CD4-positive, alpha-beta T cell treated with Interleukin-4 for 1 hour (primary cell): ENCODE measurements around the gene POFUT2.
"Not testable (repeated sequence)": the region's sequence is repeated elsewhere in the genome, so short reads cannot be mapped to it uniquely, and the experiment has no call there.

Source experiments
- DNase-seq, 2 donors: peaks; one replicate each; pipeline ENCODE4 v3.0.0-alpha.2; 2020 to 2022

POFUT2 gene

DNA sequence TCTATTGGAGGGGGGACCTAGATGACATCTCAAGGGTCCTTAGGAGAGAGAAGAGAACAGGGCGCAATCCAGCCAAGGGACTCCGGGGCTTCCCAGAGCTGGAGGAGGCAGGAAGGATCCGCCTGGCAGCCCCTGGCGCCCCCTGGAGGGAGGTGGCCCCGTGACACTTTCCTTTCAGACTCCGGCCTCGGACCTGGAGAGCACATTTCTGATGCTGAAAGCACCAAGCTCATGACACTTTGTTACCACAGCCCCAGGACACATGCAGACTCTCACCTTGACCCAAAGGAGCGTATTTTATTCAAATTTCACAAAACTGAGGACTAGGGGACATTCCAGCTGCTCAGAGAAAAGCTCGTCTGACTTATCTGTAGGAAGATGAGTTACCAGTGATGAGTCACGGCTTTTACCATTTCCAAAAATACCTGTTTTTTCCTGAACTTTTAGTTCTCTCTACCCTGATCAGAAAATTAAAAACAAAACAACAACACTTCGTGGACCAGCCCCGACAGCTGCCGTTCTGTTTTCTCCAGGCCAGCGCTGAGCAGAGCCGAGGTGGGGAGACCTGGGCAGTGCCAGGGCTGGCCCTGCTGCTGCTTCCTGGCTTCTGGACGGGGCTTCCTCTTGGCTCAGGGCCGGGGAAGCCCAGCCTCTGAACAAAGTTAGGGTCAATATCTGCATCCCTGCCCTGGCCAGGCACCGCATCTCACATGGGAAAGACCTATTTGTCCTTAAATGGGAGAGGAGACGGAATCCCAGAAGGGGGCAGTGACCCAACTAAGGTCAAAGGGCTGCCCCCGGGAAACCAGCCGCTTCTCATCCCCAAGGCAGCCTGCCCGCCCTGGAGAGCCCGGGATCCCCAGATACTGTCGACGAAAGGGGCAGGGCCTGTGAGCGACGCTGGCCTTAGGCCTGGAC is 21.6 kb upstream of the POFUT2 start:
- peak; percentile 30 to 48 for DNase-seq

DNA sequence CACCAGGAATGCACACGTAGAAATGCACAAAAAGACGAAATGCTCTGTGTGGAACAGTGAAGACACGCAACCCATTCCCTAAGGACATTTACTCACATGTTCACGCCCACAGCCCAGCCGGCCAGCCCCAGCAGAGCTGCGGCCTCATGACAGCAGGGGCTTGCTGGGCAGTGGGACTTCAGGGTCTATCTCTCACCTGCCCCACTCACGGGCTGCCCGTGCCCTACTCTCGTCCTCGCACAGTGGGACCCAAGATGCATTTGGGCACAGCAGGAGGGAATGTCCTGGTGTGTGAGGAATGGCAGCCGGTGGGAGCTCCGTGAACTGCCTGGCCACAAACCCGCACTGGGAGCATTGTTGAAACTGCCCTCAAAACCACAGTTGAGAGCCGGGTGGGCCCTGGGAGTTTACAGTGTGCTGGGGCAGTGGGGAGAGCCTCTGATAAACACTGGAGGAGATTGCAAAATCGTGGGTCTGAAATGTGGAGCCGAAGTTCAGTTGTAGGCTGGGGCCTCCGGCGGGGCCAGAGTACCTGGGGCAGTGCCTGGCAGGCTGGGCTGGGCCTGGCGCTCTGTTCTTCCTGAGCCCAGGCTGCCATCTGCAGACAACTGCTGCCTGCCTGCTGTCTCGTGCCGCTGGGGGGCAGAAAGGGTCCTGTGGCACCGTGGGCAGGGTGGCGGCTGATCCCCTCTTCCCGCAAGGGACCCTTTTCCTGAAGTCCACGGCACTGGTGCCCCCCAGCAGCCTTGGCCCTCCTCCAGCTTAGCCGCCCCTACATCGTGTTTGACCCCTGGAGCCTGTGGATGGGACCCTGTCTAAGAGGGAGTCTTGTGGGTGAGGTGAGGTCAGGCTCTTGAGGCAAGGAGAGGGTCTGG is 20.7 kb upstream of the POFUT2 start:
- no peak for DNase-seq

DNA sequence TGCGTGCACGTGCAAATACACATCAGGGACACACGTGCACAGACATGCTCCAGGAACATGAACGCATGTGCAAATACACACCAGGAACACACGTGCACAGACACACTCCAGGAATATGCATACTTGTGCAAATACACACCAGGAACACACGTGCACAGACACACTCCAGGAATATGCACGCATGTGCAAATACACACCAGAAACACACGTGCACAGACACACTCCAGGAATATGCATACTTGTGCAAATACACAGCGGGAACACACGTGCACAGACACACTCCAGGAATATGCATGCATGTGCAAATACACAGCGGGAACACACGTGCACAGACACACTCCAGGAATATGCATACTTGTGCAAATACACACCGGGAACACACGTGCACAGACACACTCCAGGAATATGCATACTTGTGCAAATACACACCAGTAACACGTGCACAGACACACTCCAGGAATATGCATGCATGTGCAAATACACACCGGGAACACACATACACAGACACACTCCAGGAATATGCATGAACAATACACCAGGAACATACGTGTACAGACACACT is 20.0 kb upstream of the POFUT2 start:
- not testable (repeated sequence) for DNase-seq

DNA sequence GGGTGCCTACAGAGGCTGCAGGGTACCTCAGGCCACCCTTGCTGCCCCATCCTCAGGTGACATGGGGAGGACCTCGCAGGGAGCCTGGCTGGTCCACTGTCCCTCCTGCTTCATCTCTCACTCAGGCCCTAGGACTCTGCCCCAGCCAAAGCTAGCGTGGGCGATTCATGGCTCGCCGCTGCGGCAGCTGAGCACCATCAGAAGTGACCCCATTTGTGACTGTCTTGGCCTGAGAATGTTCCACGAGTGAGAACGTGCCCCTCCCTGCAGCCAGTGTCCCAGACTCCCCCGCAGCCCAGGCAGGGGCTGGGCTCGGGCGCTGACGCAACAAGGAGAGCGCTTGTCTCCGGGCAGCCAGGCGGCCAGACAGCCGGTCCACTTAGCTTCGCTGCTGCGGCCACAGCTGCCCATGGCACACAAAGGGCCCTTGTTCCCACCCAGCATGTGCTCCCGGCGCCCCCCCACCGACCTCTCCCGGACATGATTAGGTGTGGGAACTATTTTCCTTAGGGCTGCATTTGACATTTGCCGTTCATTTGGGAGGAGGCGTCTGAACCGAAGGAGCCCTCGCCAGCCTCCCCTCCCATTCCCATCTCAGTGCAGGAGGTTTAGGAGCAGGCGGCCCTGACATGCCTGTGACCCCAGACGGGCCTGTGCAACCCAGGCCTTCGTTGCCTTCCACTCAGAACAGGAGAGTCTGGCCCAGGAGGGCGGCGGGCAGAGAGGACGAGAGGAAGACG is 19.3 kb upstream of the POFUT2 start:
- DNase-seq: no peak

DNA sequence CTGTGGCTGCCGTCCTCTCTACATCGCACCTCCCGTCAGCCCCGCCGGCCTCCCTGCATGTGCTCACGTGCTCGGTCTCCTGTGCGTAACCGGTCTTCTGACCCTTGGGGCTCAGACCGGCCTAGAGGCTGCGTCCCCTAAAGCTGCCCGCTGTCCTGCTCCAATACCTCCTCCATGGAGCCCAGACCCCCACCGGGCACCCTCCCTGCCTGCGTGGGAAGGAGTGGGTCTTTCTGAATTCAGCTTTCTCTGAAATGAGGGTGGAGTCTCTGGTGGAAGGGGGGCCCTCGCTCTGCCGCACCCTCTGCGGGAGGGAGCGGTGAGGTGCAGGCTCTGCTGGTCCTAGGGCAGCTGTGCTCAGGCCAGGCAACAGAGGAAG is 18.7 kb upstream of the POFUT2 start:
- no peak for DNase-seq

GRCh38 chr21:45305836-45306235 is 18.1 kb upstream of the POFUT2 start:
- DNase-seq: no peak

GRCh38 chr21:45304945-45305344 is 17.2 kb upstream of the POFUT2 start:
- peak in 1 of 2 donors; percentile 22 for DNase-seq

GRCh38 chr21:45304476-45304830 is 16.8 kb upstream of the POFUT2 start:
- DNase-seq: no peak

GRCh38 chr21:45303751-45304475 is 16.2 kb upstream of the POFUT2 start:
- no peak for DNase-seq

DNA sequence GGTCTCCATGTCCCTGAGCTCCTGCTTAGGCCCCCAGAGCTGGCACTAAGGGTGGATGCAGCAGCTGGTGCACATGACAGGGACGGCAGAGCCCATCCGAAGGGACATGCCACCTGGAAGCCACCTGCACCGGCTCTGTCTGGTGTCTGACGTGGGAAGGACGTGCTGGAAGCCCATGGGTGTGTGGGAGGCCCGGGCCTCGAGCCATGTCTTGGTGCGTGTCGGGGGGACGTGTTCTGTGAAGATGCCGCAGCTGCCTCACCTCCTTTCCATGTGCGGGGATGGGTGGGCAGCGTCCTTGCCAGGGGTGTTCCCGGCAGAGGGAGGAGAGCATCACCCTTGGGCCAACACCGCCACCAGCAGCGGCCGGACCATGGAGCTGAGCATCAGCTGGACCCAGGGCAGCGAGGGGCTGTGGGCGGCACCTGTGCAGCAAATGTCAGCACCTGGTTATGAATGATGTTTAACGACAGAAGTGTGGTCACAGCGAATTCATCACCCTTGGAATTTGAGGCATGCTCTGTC is 15.5 kb upstream of the POFUT2 start:
- DNase-seq: no peak

DNA sequence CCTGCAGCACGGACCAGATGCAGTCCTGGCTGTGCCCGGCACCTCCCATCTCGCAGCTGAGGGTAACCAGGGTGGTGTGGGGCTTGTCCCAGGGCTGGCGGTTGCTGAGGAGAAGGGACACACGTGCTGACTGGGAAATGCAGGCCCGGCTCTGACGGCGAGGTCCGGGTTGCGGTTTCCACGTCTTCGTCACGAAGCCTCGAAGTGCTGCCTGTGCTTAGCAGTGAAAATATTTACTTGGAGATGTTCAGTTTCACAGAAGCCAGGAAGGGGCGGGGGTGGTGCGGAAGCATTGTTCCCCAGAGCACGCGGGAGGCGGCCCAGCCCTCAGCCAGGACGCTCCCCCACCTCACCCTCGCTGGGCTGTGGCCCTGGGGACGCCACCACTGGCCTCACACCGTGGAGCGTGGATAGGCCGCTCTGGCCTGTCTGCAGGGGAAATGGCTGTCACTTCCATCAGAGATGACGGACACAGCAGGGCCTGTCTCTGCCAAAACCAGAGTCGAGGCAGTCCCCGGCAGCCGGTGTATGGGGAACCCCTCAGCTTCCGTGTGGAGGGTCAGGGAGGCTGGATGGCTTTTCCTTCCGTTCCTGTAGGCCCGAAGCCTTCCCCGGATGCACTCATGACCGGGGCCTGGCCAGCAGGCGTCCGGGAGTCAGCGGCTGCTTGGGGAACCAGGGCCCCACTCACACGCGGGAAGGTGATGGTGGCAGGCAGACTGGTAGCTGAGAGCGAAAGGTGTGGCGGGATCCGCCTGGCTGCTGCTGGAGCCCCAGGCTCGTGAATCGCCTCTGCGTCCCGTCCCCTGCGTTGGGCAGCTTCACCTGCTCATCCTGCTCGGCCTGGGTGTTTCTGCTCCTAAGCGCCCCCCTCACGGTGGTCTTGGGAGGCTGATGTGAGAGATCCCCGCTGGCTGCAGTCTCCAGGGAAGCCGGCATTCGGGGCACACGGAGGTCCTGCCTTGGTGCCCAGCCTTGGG is 14.7 kb upstream of the POFUT2 start:
- DNase-seq: peak; percentile 70 to 75

GRCh38 chr21:45301521-45302081 is 13.9 kb upstream of the POFUT2 start:
- DNase-seq: no peak

- no peak for DNase-seq
These were observed 13.3 kb upstream of the POFUT2 start for GRCh38 chr21:45300786-45301520.

DNA sequence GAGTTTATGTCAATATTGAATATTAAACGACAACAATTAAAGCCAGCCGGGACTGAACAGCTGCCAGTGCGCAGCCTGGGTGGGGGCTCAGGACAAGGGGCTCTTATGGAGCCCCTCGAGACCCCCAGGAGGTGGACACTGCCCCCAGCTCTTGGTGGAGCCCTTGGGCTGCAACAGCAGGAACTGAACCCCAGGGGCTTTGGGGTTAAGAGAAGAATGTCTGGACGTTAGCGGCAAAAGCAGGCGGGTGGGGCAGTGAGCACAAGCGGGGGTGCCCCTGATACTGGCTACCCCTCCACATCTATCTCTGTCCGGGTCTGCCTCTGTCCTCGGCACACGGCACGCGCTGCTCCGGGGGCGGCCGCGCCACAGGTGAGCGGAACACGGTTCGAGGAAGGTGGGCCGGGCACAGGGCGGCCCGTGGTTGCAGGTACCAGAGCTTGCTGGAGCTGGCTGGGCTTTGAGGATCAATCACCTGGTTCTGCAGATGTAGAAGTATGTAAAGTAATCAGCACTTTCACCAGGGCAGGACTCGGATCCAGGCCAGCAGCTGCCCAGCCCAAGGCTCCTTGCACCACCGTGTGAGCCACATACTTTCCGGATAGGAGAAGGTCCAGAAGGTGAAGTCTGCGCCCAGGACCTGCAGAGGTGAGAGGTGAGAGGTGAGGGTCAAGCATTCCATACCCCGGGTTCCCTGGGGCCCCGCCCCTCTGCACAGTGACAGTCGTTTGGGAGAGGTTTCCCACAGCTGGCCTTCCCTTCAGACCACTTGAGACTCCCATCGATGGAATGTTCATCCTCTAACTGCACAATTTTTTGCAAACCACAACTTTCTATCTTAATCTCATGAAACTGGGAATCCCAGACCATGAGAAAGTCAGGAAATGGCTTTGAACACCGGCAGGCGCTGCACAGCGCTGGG is 12.4 kb upstream of the POFUT2 start:
- no peak for DNase-seq

DNA sequence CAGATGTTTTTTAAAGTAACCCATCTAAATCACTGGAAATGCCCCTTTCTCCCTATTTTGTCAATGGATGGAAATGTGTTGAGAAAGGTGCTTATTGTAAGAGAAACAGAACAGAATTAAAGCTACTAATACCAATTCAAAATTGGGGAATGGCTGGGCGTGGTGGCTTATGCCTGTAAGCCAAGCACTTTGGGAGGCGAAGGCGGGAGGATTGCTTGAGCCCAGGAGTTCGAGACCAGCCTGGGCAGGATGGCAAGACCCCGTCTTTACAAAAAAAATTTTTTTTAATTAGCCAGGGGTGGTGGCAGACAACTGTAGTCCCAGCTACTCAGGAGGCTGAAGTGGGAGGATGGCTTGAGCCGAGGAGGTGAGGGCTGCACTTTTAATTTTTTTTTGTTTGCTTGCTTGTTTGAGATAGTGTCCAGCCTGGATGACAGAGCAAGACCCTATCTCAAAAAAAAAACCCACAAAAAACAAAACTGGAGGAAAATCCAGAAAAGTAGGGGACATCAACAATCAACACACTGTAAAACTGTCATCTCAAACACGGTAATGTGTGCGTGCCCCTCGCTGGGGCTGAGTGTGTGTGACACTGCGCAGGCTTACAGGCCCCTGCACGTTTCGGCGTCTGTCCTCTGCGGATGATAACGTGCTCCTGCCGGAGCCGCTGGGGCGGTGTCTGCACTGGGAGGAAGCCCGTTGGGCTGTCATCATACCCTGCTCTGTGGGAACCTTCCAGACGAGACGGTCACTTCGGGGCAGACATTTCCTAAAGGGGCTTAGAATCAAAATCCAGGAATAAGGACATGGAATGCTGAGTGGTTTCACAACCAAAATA is 11.6 kb upstream of the POFUT2 start:
- DNase-seq: no peak

DNA sequence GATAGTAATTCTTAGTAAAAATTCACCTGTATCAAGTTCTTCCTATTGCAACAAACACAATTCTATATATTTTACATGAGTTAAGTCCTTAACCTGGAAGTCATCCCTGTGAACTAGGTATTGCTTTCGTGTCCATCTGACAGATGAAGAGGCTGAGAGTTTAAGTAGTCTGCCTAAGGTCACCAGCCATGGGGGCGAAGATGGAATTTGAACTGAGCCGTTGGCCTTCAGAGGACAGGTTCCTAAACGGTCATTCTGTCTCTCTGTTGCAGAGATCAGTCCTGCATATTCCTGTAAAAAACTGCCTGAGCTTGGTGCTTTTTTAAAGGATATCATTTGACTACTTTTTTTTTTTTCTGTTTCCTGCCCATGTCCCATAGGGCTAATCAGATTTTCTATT is 10.2 kb upstream of the POFUT2 start:
- no peak for DNase-seq

- peak in 1 of 2 donors; percentile 5 for DNase-seq
These were observed 9.6 kb upstream of the POFUT2 start for GRCh38 chr21:45297329-45297728.
